ENCODE measurements around the gene AGBL5. TPM values are rescaled to one million over a fixed set of nuclear protein-coding genes. Genes with fewer than 3 reads are reported as not detected.

Gene AGBL5
- total and polyA plus RNA-seq, 2 of the 13 experiments (the other 11 are each of a cell fraction or from before 2014, with no cell fraction given) = 55.9 to 73.3 TPM

GRCh38 chr2:27084297-27085061, 33.0 kb downstream of the AGBL5 start (continued):
- 0 out of 2 replicates have a peak, but pooled peaks have one; percentile 29 for TF ChIP-seq IKZF5 (CRISPR knock-in tag; IDR thresholded peaks at IDR 0.05)

GRCh38 chr2:27085062-27085672, 33.7 kb downstream of the AGBL5 start:
- H3K4me1 ChIP-seq (ENCODE audit: insufficient read depth, low read length) = peaks cover 76% of the 10 kb centered on the region
- peak overlapping the region in 2 of 3 experiments; percentile 53 to 77; a peak in 4 of 6 replicates for H3K4me3 ChIP-seq (replicated peaks in 1 of 3; ENCODE audit: insufficient read depth in 1 of 3, low read depth in 2 of 3, low read length in 3 of 3)
- H3K27me3 ChIP-seq (ENCODE audit: control insufficient read depth in 1 of 2, insufficient read depth in 2 of 2, low read length in 2 of 2) = no peaks in the 10 kb centered on the region
- BruUV-seq (replicated peaks) = TSS peak; percentile 71
- peak overlapping the region; percentile 84 for H3K4me2 ChIP-seq (ENCODE audit: low read depth, low read length)
- ATAC-seq (no peak), FAIRE-seq (no peak), DNase-seq (ENCODE audit: low spot score) (no peak)
- H3K9me3 ChIP-seq (ENCODE audit: low read length) = no peaks in the 10 kb centered on the region
- peaks cover 33% of the 10 kb centered on the region for H3K79me2 ChIP-seq (ENCODE audit: insufficient read depth, low read length)
- H3K36me3 ChIP-seq (replicated peaks in 1 of 2; ENCODE audit: control insufficient read depth in 1 of 2, insufficient read depth in 2 of 2, low read length in 2 of 2) = no peaks in the 10 kb centered on the region; a peak in 3 of 5 replicates
- H2AFZ ChIP-seq (ENCODE audit: low read length) = no peak overlapping the region
- no peaks in the 10 kb centered on the region for H4K20me1 ChIP-seq (ENCODE audit: insufficient read depth, low read length)
- WGBS (ENCODE audit: low lambda C conversion rate) = 92% methylated on average over 10 of the region's 10 CpGs
- peak overlapping the region; percentile 63; the same call in 1 of the 2 replicates for H3K9ac ChIP-seq (ENCODE audit: insufficient read depth, low read depth, low read length)
- ChIA-PET POLR2A (interaction anchor here (0.6 to 9.2 kb wide), 7 partner anchors 10 to 126 kb away, joined by 3 to 106 read pairs (median 28); partner anchors contain the start of genes ABHD1, AGBL5, OST4 and PREB), CTCF (ENCODE audit: low intra/inter-chr PET ratio, low total read pairs) (interaction anchor here (1.3 to 2.0 kb wide), 2 partner anchors 13 to 35 kb away, joined by 3 to 6 read pairs; no protein-coding TSS in a partner anchor)
- intact Hi-C loops (cut with micrococcal nuclease; ENCODE audit: unreplicated experiment) = loop anchor here (5.0 to 10.0 kb wide), 3 partner anchors 50 to 1162 kb away; partner anchors contain the start of gene TMEM214
- H3K27ac ChIP-seq (ENCODE audit: extremely low read length, insufficient read depth, low read length) = no peak overlapping the region
- in situ Hi-C loops (cut with HindIII; ENCODE audit: extremely low pct_ligation_motif_present, low pct_unique_long_range_greater_than_20kb) = no loop called here
- TF ChIP-seq ZNF709 (CRISPR knock-in tag; IDR thresholded peaks at IDR 0.05) (0 out of 2 replicates have a peak, but pooled peaks have one; percentile 3), ZNF292 (CRISPR knock-in tag; IDR thresholded peaks at IDR 0.05; ENCODE audit: borderline replicate concordance, low read depth) (peak; percentile 49; the same call in 1 of the 2 replicates), TIGD3 (CRISPR knock-in tag; IDR thresholded peaks at IDR 0.05; ENCODE audit: borderline replicate concordance) (0 out of 2 replicates have a peak, but pooled peaks have one; percentile 53), ZNF546 (CRISPR knock-in tag; conservative IDR thresholded peaks at IDR 0.05) (no peak), ZNF776 (CRISPR knock-in tag; IDR thresholded peaks at IDR 0.05) (peak; percentile 50; the same call in 1 of the 2 replicates), ZNF329 (CRISPR knock-in tag; IDR thresholded peaks at IDR 0.05; ENCODE audit: low read depth) (no peak), NR0B2 (CRISPR knock-in tag; IDR thresholded peaks at IDR 0.05) (0 out of 2 replicates have a peak, but pooled peaks have one; percentile 34), KMT2B (CRISPR knock-in tag; IDR thresholded peaks at IDR 0.05) (0 out of 2 replicates have a peak, but pooled peaks have one; percentile 28), ZMAT3 (CRISPR knock-in tag; conservative IDR thresholded peaks at IDR 0.05) (peak; percentile 68; the same call in 1 of the 2 replicates), NCOA1 (CRISPR knock-in tag; IDR thresholded peaks at IDR 0.05) (peak; percentile 53; the same call in 1 of the 2 replicates), ZNF710 (CRISPR knock-in tag; IDR thresholded peaks at IDR 0.05; ENCODE audit: borderline replicate concordance) (0 out of 2 replicates have a peak, but pooled peaks have one; percentile 11), ZNF724P (CRISPR knock-in tag; IDR thresholded peaks at IDR 0.05; ENCODE audit: borderline replicate concordance) (0 out of 2 replicates have a peak, but pooled peaks have one; percentile 39), LCORL (IDR thresholded peaks at IDR 0.05) (no peak), LCORL (CRISPR knock-in tag; IDR thresholded peaks at IDR 0.05) (peak; percentile 32; the same call in 1 of the 2 replicates)

Data from HepG2 (cell line).